ENCODE results near the gene PCMT1. TPM values are rescaled to one million over a fixed set of nuclear protein-coding genes. Genes with fewer than 3 reads are reported as not detected.

The PCMT1 gene
- total RNA-seq, 2 experiments from 2014 or later: 14.4 to 15.7 TPM

DNA sequence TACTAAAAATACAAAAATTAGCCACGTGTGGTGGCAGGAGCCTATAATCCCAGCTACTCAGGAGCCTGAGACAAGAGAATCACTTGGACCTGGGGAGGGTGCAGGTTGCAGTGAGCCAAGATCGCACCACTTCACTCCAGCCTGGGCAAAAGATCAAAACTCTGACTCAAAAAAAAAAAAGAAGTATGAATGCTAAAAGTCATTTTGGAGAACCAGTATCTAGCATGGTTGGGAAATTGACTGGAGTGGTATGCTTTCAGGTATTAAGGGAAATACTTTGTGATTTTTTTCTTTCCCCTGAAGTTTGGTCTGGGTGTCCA, 30.1 kb downstream of the PCMT1 start:
- Mint-ChIP-seq H3K27me3 (no peaks in the 10 kb centered on the region), H3K9me3 (no peaks in the 10 kb centered on the region), H3K27ac (no peak overlapping the region), H3K36me3 (ENCODE audit: low read depth) (peaks cover 58% of the 10 kb centered on the region), H3K4me1 (ENCODE audit: low read depth) (no peaks in the 10 kb centered on the region), H3K4me3 (no peak overlapping the region)
- ATAC-seq (ENCODE audit: poor library complexity): no peak
- no peak for DNase-seq
- TF ChIP-seq CTCF (IDR thresholded peaks at IDR 0.05): no peak
- CTCF ChIA-PET: no interaction called here
- peaks cover 52% of the 10 kb centered on the region for H3K36me3 ChIP-seq (ENCODE audit: insufficient read depth, low read length)
- H3K9me3 ChIP-seq (ENCODE audit: control insufficient read depth in 1 of 2, insufficient read depth in 1 of 2, low read length in 2 of 2): no peaks in the 10 kb centered on the region
- POLR2A ChIA-PET: no interaction called here
- no peaks in the 10 kb centered on the region for H3K4me1 ChIP-seq (ENCODE audit: insufficient read depth, low read length)
- H3K4me3 ChIP-seq (ENCODE audit: low read length): no peak overlapping the region
- no peak overlapping the region for H3K27ac ChIP-seq (ENCODE audit: low read depth in 1 of 2, low read length in 2 of 2)
- no peaks in the 10 kb centered on the region for H3K27me3 ChIP-seq (ENCODE audit: control insufficient read depth in 1 of 2, insufficient read depth in 2 of 2, low read length in 2 of 2)
- intact Hi-C loops (cut with DNase I, micrococcal nuclease): no loop called here

GRCh38 chr6:149781715-149782114, 32.2 kb downstream of the PCMT1 start:
- POLR2A ChIA-PET: no interaction called here
- Mint-ChIP-seq H3K4me1 (ENCODE audit: low read depth) (no peaks in the 10 kb centered on the region), H3K9me3 (no peaks in the 10 kb centered on the region), H3K4me3 (no peak overlapping the region), H3K36me3 (ENCODE audit: low read depth) (peaks cover 47% of the 10 kb centered on the region), H3K27ac (no peak overlapping the region), H3K27me3 (no peaks in the 10 kb centered on the region)
- intact Hi-C loops (cut with DNase I, micrococcal nuclease): no loop called here
- Histone ChIP-seq H3K27me3 (ENCODE audit: control insufficient read depth in 1 of 2, insufficient read depth in 2 of 2, low read length in 2 of 2) (no peaks in the 10 kb centered on the region), H3K4me3 (ENCODE audit: low read length) (no peak overlapping the region), H3K27ac (ENCODE audit: low read depth in 1 of 2, low read length in 2 of 2) (no peak overlapping the region), H3K9me3 (ENCODE audit: control insufficient read depth in 1 of 2, insufficient read depth in 1 of 2, low read length in 2 of 2) (no peaks in the 10 kb centered on the region), H3K36me3 (ENCODE audit: insufficient read depth, low read length) (peaks cover 38% of the 10 kb centered on the region), H3K4me1 (ENCODE audit: insufficient read depth, low read length) (no peaks in the 10 kb centered on the region)
- DNase-seq: no peak
- TF ChIP-seq CTCF (IDR thresholded peaks at IDR 0.05): no peak
- ATAC-seq (ENCODE audit: poor library complexity): no peak
- CTCF ChIA-PET: no interaction called here

- Histone ChIP-seq H3K4me1 (ENCODE audit: insufficient read depth, low read length) (no peaks in the 10 kb centered on the region), H3K27ac (ENCODE audit: low read depth in 1 of 2, low read length in 2 of 2) (no peak overlapping the region), H3K4me3 (ENCODE audit: low read length) (no peak overlapping the region), H3K36me3 (ENCODE audit: insufficient read depth, low read length) (peaks cover 37% of the 10 kb centered on the region), H3K9me3 (ENCODE audit: control insufficient read depth in 1 of 2, insufficient read depth in 1 of 2, low read length in 2 of 2) (no peaks in the 10 kb centered on the region), H3K27me3 (ENCODE audit: control insufficient read depth in 1 of 2, insufficient read depth in 2 of 2, low read length in 2 of 2) (no peaks in the 10 kb centered on the region)
- peaks cover 41% of the 10 kb centered on the region for H3K36me3 Mint-ChIP-seq (ENCODE audit: low read depth)
- ChIA-PET POLR2A (no interaction called here), CTCF (no interaction called here)
- ATAC-seq (ENCODE audit: poor library complexity) (no peak), DNase-seq (no peak)
- H3K4me3 Mint-ChIP-seq: no peak overlapping the region
- intact Hi-C loops (cut with DNase I, micrococcal nuclease): no loop called here
- no peaks in the 10 kb centered on the region for H3K9me3 Mint-ChIP-seq
- H3K4me1 Mint-ChIP-seq (ENCODE audit: low read depth): no peaks in the 10 kb centered on the region
- no peaks in the 10 kb centered on the region for H3K27me3 Mint-ChIP-seq
- TF ChIP-seq CTCF (IDR thresholded peaks at IDR 0.05): no peak
- no peak overlapping the region for H3K27ac Mint-ChIP-seq
Observed at GRCh38 chr6:149782337-149782736, 32.8 kb downstream of the PCMT1 start.
